Loucy (cell line): ENCODE results near the gene PDE4DIP.
"Not testable (repeated sequence)": the region's sequence is repeated elsewhere in the genome, so short reads cannot be mapped to it uniquely, and the experiment has no call there.

Experiments
- CTCF ChIP-seq: fragments of 200-600 bp; sonication (generic); conservative IDR thresholded peaks from 2 replicates; pipeline ENCODE4 v1.5.1; 2014; ENCODE audit warnings: mild to moderate bottlenecking, antibody characterized with exemption, low read length
- EZH2phosphoT487 ChIP-seq: fragments of 200-600 bp; IDR thresholded peaks from 2 replicates; pipeline ENCODE4 v1.6.1; 2018; ENCODE audit warnings: antibody characterized with exemption, mild to moderate bottlenecking, moderate library complexity, borderline replicate concordance

- not testable (repeated sequence) for TF ChIP-seq EZH2phosphoT487, CTCF
These were observed 131.8 kb downstream of the PDE4DIP start for GRCh38 chr1:148975866-148976537.
